ENCODE results near the gene CNNM4.

Gene CNNM4

GRCh38 chr2:96825057-96825456 is 64.4 kb downstream of the CNNM4 start:
- H3K36me3 ChIP-seq (ENCODE audit: control insufficient read depth, insufficient read depth, low read length) = peaks cover 22% of the 10 kb centered on the region
- DNase-seq (ENCODE audit: extremely low read depth, insufficient read length) = no peak

GRCh38 chr2:96826546-96827278 is 66.0 kb downstream of the CNNM4 start:
- DNase-seq (ENCODE audit: extremely low read depth, insufficient read length) = no peak
- Histone ChIP-seq H3K4me3 (replicated peaks; ENCODE audit: low read depth, low read length) (no peak overlapping the region), H3K36me3 (ENCODE audit: control insufficient read depth, insufficient read depth, low read length) (peaks cover 22% of the 10 kb centered on the region), H3K27me3 (replicated peaks; ENCODE audit: control insufficient read depth, insufficient read depth, low read length) (no peaks in the 10 kb centered on the region)
- no peak for TF ChIP-seq CTCF (IDR thresholded peaks at IDR 0.05; ENCODE audit: insufficient read depth, low read length, poor library complexity, severe bottlenecking)

More at GRCh38 chr2:96825057-96825456, 64.4 kb downstream of the CNNM4 start:
- Histone ChIP-seq H3K4me3 (replicated peaks; ENCODE audit: low read depth, low read length) (no peak overlapping the region), H3K27me3 (replicated peaks; ENCODE audit: control insufficient read depth, insufficient read depth, low read length) (no peaks in the 10 kb centered on the region)
- TF ChIP-seq CTCF (IDR thresholded peaks at IDR 0.05; ENCODE audit: insufficient read depth, low read length, poor library complexity, severe bottlenecking) = no peak

GRCh38 chr2:96828436-96828835 is 67.7 kb downstream of the CNNM4 start:
- Histone ChIP-seq H3K36me3 (ENCODE audit: control insufficient read depth, insufficient read depth, low read length) (peaks cover 27% of the 10 kb centered on the region), H3K4me3 (replicated peaks; ENCODE audit: low read depth, low read length) (no peak overlapping the region), H3K27me3 (replicated peaks; ENCODE audit: control insufficient read depth, insufficient read depth, low read length) (no peaks in the 10 kb centered on the region)
- no peak for DNase-seq (ENCODE audit: extremely low read depth, insufficient read length)
- no peak for TF ChIP-seq CTCF (IDR thresholded peaks at IDR 0.05; ENCODE audit: insufficient read depth, low read length, poor library complexity, severe bottlenecking)

- Histone ChIP-seq H3K4me3 (replicated peaks; ENCODE audit: low read depth, low read length) (no peak overlapping the region), H3K36me3 (ENCODE audit: control insufficient read depth, insufficient read depth, low read length) (peaks cover 25% of the 10 kb centered on the region), H3K27me3 (replicated peaks; ENCODE audit: control insufficient read depth, insufficient read depth, low read length) (no peaks in the 10 kb centered on the region)
- TF ChIP-seq CTCF (IDR thresholded peaks at IDR 0.05; ENCODE audit: insufficient read depth, low read length, poor library complexity, severe bottlenecking) = no peak
- DNase-seq (ENCODE audit: extremely low read depth, insufficient read length) = no peak
Observed at GRCh38 chr2:96828874-96829273, 68.2 kb downstream of the CNNM4 start.

GRCh38 chr2:96830044-96830562 is 69.4 kb downstream of the CNNM4 start:
- H3K36me3 ChIP-seq (ENCODE audit: control insufficient read depth, insufficient read depth, low read length) = peaks cover 23% of the 10 kb centered on the region
- no peak for DNase-seq (ENCODE audit: extremely low read depth, insufficient read length)
- no peak for TF ChIP-seq CTCF (IDR thresholded peaks at IDR 0.05; ENCODE audit: insufficient read depth, low read length, poor library complexity, severe bottlenecking)

More at GRCh38 chr2:96830044-96830562, 69.4 kb downstream of the CNNM4 start:
- no peak overlapping the region for H3K4me3 ChIP-seq (replicated peaks; ENCODE audit: low read depth, low read length)
- no peaks in the 10 kb centered on the region for H3K27me3 ChIP-seq (replicated peaks; ENCODE audit: control insufficient read depth, insufficient read depth, low read length)

Measured in GM06990 (cell line).